Measurements from ENCODE around the gene SLX1A.

DNA sequence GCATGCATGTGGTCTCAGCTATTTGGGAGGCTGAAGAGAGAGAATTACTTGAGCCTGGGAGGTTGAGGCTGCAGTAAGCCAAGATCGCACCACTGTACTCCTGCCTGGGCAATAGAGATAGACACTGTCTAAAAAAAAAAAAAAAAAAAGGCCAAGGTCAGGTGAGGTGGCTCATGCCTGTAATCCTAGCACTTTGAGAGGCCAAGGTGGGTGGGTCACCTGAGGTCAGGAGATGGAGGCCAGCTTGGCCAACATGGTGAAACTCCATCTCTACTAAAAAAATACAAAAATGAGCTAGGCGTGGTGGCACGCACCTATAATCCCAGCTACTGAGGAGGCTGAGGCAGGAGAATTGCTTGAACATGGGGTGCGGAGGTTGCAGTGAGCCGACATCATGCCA lies 38.5 kb upstream of the SLX1A start:
- TF ChIP-seq, protein P1, sequence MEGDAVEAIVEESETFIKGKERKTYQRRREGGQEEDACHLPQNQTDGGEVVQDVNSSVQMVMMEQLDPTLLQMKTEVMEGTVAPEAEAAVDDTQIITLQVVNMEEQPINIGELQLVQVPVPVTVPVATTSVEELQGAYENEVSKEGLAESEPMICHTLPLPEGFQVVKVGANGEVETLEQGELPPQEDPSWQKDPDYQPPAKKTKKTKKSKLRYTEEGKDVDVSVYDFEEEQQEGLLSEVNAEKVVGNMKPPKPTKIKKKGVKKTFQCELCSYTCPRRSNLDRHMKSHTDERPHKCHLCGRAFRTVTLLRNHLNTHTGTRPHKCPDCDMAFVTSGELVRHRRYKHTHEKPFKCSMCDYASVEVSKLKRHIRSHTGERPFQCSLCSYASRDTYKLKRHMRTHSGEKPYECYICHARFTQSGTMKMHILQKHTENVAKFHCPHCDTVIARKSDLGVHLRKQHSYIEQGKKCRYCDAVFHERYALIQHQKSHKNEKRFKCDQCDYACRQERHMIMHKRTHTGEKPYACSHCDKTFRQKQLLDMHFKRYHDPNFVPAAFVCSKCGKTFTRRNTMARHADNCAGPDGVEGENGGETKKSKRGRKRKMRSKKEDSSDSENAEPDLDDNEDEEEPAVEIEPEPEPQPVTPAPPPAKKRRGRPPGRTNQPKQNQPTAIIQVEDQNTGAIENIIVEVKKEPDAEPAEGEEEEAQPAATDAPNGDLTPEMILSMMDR (IDR thresholded peaks at IDR 0.05) = no peak
- TF ChIP-seq POLR2AphosphoS5 (IDR thresholded peaks at IDR 0.05; ENCODE audit: insufficient read depth in 1 of 2, low read depth in 1 of 2) (no peak), POLR2A (IDR thresholded peaks at IDR 0.05) (no peak)

Measured in vagina (tissue), 2 donors.